GM18909 (cell line): ENCODE measurements around the gene PDHX.
"Not testable (repeated sequence)": the region's sequence is repeated elsewhere in the genome, so short reads cannot be mapped to it uniquely, and the experiment has no call there.

ENCODE experiments used
- ATAC-seq: cut with Tn5 transposase; IDR thresholded peaks from one replicate; pipeline ENCODE4 v1.9.1; 2021; ENCODE audit warnings: mild to moderate bottlenecking; ENCODE audit not compliant: unreplicated experiment, poor library complexity

PDHX gene

GRCh38 chr11:34916015-34916842 is at the start of gene PDHX, which contains the start of gene APIP:
Gene PDHX (plus strand): TSS chr11:34916618. CDS start chr11:34916656, 38 bp downstream.
Gene APIP (minus strand): TSS chr11:34916379. CDS start chr11:34916284, 95 bp downstream.
- ATAC-seq = peak; percentile 96

- ATAC-seq = no peak
Measured at GRCh38 chr11:34869425-34869824, 47.0 kb upstream of the PDHX start.

- ATAC-seq = no peak
Measured at GRCh38 chr11:34870548-34871196, 45.7 kb upstream of the PDHX start.

GRCh38 chr11:34874202-34874601 is 42.2 kb upstream of the PDHX start:
- no peak for ATAC-seq

GRCh38 chr11:34877375-34877975 is 38.9 kb upstream of the PDHX start:
- ATAC-seq = no peak

GRCh38 chr11:34881900-34882299 is 34.5 kb upstream of the PDHX start:
- ATAC-seq = no peak

- no peak for ATAC-seq
Measured at GRCh38 chr11:34886609-34887008, 29.8 kb upstream of the PDHX start.

DNA sequence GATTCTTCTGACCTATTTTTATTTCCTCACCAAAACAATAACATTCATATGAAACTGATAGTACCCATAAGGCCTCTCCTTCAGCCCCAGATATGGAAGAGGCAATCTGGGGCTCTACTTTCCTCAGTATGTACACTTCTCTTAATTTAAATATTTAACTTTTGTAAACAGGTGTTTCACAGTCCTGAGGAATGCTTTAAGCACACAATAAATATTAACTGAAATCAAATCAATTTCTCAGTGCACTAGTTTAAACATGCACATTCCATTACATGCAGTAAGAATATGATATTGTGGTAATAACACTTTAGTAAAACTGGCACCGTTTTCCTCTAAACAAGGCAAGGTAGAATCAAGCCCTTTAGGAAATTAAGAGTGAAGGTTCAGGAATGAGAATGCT is 29.2 kb upstream of the PDHX start:
- no peak for ATAC-seq

- ATAC-seq = no peak
Measured at GRCh38 chr11:34890089-34890488, 26.3 kb upstream of the PDHX start.

- ATAC-seq = no peak
Measured at GRCh38 chr11:34890812-34891211, 25.6 kb upstream of the PDHX start.

- ATAC-seq = no peak
Measured at GRCh38 chr11:34891611-34892010, 24.8 kb upstream of the PDHX start.

- ATAC-seq = no peak
Measured at GRCh38 chr11:34893416-34893815, 23.0 kb upstream of the PDHX start.

DNA sequence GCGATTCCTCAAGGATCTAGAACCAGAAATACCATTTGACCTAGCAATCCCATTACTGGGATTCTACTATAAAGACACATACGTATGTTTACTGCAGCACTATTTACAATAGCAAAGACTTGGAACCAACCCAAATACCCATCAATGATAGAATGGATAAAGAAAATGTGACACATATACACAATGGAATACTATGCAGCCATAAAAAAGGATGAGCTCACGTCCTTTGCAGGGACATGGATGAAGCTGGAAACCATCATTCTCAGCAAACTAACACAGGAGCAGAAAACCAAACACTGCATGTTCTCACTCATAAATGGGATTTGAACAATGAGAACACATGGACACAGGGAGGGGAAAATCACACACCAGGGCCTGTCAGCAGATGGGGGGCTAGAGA is 20.2 kb upstream of the PDHX start:
- ATAC-seq = not testable (repeated sequence)

DNA sequence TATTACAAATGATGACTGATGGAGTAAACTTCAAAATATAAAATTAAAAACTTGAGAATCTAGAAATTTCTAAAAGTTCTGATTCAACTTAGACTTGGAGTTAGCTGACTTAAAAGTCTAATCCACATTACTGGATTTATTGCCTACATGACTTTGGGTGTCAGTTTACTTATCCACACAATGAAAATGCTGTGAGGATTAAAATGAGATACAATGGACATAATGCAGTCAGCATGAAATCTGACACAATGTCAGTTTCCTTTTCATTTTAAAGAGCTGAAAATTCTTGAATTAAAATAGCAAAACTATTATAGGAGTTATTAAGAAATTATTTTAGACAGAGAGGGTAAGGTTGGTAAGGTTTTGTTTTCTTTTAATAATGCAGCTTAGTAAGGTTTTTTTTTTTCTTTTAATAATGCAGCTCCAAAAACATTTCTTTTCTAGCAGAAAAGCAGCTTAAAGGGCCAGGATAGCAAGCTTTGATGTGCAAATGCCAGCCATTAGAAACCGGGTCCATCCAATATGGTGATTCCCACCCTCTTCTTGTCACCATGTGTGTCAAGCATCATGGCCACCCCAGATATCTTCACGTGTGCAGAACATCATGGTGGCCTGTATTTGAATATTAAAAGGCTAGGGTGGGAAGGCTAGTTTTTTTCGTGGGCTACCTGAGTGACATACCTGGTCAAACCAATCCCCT is 19.1 kb upstream of the PDHX start:
- ATAC-seq = no peak

DNA sequence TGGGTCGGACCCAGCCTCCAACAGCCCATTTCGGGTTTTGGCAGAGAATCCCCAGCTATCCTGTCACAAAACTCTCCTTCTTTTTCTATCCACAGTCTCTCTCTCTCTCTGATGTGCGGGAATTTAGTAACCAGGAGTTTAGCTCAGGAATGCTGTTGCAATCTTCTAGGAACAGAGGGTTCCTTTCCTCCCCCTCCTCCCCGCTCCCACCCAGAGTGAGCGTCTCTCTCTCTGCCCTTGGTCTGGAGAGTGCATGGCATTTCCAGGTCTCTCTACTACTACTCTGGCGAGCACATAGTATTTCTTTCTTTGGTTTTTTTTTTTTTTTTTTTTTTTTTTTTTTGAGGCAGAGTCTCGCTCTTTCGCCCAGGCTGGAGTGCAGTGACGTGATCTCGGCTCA is 17.9 kb upstream of the PDHX start:
- no peak for ATAC-seq

DNA sequence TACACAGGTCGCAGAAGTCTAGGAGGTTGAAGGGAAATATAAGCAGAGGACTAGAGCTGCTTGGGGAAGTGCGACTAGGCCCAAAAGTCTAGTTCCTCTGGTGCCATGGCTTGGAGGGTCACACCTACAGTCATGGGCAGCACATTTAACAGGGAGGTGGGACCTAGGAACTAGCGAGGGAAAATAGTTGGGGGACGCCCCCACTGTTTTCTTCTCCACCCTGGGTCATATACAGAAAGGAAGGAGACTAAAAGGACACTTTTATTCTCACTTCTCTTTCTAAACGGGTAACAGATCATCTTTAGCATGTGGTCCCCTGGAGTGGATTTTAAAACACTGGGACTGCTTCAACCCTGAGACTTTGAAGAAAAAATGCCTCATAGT is 16.8 kb upstream of the PDHX start:
- ATAC-seq = no peak

- no peak for ATAC-seq
Measured at GRCh38 chr11:34904421-34904955, 11.9 kb upstream of the PDHX start.

- ATAC-seq = no peak
Measured at GRCh38 chr11:34905666-34906065, 10.8 kb upstream of the PDHX start.

- no peak for ATAC-seq
Measured at GRCh38 chr11:34907934-34908593, 8.4 kb upstream of the PDHX start.

DNA sequence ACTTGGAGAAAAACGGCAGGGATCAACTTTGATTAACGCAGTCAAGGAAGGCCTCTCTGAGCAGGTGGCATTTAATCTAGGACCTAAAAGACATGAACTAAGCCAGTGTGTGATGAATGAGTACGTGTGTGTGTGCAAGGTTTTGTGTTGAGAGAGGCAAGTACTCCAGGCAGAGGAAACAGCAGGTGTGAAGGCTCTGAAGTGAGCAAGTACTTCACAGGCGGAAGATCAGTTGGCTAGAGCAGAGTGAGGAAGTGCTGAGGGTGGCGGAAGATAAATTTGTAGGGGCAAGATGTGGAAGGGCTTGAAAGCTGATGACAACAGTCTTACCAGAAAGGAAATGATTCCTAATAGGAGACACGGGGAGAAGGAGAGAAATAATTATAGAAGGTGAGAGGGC is 7.0 kb upstream of the PDHX start:
- ATAC-seq = no peak
